GM19025 (cell line): ENCODE data around the gene BRPF1.
A peak's percentile ranks its signal among the peaks of the same experiment; 100 is the strongest.
"Not testable (repeated sequence)": the region's sequence is repeated elsewhere in the genome, so short reads cannot be mapped to it uniquely, and the experiment has no call there.

Source experiments
- ATAC-seq: cut with Tn5 transposase; IDR thresholded peaks from one replicate; pipeline ENCODE4 v1.9.1; 2021; ENCODE audit warnings: mild to moderate bottlenecking, low read depth, moderate library complexity; ENCODE audit not compliant: unreplicated experiment

Gene BRPF1

DNA sequence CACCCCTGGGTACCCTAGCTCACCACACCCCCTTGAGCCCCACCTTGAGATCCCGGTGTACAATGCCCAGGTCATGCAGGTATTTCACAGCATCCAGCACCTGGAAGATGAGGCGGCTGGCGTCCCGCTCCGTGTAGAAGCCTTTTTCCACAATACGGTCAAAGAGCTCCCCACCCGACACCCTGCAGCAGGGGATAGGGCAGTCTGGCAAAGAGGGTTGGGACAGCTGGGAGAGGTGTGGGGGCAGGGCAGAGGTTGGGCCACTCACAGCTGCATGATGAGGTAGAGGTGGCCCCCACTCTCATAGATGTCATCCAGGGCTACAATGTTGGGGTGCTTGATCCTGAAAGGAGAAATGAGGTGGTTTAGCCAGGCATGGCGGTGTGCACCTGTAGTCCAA, 31.3 kb downstream of the BRPF1 start:
- ATAC-seq, result no peak

DNA sequence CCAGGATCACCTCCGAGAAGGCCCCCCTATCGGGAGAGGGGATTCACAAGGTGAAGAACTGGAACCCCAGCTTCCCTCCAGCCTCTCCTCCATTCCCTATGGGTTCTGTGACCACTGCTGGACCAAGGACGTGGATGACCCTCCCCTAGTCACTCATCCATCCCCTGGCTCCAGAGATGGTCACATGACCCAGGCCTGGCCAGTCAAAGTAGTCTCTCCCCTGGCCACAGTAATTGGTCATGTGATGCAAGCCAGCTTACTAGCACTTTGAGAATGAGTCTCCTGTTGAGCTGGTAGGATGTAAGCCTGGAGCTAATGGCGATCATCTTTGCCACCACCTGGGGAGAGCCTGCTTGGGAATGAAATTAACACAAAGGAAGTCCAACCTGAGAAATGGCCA, 34.3 kb downstream of the BRPF1 start:
- ATAC-seq, result no peak

DNA sequence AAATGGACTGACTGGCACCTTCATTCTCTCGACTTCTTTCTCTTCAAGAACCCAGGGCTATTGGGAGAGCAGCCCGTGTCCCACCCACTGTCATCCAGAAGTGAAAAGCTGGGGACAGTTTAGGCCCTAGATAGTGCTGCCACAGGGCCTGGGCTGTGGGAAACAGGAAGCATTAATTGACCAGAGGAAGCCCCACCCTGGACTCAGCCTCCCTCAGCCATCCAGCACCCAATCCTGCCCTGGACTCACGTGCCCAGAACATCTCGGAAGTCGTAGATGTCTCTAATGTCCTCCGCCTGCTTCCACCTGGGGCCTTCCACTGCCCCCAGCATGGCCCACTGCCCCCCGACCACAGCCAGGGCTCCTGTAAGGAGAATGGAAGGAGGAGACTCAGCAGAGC, 35.9 kb downstream of the BRPF1 start:
- ATAC-seq, result no peak

DNA sequence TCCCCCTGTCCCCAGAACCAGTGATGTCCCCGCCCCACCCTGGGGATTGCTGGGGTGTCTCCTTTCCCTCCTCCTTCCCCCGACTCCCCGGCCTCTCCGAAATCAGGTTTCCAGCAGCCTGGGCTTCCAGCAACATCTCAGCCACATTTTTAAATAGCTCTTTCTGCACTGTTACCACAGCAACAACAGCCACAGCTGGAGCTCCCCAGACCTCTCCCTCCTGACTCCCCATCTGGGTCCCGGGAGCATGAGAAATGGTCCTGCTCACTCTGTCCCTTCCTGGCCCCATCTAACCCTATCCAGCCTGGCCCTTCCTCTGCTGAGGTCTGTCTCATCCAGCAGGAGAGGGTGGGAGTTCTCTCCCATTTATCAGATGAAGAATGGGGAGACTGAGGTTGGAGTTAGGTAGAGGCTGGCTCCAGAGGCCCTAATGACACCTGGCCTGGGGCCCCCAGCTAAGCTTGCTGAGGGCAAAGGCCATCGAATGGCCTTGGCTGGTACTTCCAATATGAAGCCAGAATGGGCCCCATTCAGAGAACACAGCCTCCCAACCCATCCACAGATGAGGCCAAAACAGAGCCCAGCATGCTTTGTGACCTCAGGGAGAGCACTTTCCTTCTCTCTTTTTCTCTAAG, 36.7 kb downstream of the BRPF1 start:
- ATAC-seq, result no peak

DNA sequence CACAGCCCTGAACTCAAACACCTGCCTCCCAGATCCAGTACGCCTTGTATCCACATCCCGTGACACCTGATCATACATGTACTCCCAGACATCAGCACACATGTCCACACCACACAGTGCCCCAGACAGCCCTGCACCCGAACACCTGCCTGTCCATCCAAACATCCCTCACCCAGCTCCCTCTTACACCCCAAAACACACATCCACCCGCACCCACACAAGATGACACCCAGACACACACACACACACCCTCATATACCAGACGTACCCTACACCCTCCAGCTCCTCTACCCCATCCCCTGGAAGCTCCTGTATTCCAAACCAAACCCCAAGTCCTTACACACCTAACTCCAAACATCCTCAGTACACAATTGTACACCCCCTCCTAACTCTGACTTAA, 37.5 kb downstream of the BRPF1 start:
- ATAC-seq, result no peak

DNA sequence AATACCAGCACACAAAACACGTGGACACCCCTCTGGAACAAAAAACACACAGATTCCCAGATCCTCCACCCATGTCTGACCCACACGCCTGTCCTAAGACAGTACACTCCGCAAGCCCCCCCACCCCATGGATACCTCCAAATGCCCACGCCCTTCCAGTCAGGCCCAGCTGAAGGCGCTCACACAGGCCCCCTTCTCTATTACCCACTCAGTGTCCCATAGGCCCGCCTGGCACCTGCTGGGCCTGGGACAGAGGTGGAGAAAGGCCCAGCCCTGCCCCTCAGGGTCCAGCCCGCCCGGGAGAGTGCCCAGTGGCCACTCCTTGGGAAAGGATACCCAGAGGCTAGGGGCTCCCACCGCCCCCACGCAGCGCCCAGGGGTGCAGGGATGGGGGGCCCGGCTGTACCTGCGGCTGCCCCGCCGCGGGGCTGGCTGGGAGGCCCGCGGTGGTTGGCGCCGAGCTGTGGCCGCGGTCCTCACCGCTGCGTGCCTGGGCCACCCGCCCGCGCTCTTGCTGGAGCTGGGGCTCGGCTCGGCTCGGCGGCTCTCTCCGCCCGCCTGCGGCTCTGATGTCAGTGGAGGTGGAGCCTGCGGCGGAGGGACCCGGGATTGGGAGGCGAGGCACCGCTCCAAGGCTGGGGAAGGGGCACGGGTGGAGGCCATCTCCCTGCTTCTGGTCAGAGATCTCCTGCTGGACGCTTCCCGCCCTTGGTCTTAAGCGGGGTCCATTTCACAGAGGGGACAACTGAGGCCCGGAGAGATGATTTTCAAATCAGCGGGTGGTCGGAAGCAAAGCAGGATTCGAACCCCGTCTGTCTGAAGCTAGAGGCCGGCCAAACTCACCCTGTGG, 38.1 kb downstream of the BRPF1 start, which contains the start of gene CAMK1:
Gene CAMK1, minus strand, starts transcription at position 522 of the 850 bp plus-strand sequence. CDS start 2,198 bp downstream, outside the sequence.
- ATAC-seq, result peak; percentile 73

DNA sequence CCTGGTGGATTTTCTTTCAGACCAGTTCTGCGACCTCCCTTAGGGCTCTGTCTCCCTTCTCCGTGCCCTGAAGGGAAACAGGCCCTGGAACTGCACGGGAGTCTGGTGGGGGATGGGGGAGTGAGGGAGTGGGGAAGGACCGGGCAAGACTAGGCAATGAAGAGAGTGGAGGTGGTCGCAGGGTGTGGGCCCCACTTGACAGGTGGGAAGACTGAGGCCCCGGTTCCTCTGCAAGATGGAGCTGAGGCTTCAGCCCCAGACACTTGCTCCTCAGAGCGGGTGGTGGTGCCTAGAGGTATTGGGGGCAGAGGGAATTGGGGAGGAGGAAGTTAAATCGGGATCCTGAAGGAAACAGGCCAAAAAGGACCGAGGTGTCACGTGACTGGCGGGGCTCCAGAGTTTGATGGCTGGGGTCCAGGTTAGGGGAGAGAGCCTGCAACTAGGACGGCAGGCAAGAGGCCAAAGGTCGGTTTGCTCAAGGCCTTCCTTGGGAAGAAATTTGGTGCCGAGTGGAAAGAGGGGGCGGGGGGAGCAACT, 38.8 kb downstream of the BRPF1 start:
- no peak for ATAC-seq

DNA sequence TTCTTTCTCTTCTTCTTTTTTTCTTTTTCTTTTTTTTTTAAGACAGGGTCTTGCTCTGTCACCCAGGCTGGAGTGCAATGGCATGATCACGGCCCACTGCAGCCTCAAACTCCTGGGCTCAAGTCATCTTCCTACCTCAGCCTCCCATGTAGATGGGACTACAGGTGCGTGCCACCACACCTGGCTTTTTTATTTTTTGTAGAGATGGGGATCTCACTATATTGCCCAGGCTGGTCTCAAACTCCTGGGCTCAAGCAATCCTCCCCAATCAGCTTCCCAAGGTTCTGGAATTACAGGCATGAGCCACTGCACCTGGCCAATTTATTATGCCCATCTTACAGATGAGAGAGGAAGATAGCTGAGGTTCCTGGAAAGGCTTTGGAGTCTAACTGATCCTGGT, 39.5 kb downstream of the BRPF1 start:
- ATAC-seq, result not testable (repeated sequence)

DNA sequence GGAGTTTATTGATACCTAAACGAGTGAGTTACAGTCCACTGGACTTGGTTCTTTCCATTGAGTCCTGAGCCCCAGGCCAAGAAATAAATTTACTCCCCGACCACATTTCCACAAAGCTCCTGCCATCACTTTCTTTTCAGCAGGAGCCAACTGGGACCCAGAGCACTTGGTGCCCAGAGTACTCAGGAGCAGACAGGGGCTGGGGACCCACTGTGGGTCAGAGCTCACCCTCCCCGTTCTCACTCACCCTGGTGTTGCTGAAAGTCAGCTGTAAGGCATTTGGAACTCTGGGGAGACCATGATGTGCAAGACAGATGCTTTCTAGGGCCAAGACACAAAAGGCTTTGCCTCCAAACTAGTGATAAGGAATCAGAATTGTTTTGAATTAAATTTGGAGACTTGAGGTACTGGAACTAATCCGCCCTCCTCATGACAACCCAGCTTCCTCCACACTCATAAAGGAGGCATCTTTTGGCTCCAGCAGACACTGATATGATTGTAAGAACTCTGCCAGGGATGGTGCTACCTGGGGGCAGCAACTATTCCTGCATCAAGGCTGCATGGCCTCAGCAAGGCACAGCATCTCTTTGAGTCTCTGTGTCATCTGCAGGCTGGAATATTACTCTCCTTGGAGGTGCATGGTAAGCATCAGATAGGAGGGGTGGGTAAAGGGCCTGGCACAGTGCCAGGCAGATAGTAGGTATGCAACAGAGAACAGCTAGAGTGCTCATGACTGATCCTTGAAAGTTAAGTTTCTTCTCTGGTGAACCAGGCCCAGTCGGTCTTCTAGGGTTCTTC, 45.6 kb downstream of the BRPF1 start:
- ATAC-seq, result no peak

DNA sequence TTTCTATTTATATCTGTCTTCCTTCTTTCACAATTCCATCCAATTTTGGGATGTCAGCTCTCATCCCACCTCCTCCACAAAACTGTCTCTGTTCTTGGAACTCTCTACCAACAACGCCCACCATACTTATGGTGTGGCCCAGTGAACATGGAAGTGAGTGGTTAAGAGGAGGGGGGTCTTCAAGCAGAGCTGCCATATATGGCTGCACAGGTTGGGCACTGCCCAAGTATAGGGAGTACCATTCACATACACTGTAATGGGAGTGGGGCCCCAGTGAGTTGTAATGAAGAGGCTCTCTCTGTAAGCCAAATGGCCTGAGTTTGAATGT, 46.1 kb downstream of the BRPF1 start:
- ATAC-seq, result no peak

DNA sequence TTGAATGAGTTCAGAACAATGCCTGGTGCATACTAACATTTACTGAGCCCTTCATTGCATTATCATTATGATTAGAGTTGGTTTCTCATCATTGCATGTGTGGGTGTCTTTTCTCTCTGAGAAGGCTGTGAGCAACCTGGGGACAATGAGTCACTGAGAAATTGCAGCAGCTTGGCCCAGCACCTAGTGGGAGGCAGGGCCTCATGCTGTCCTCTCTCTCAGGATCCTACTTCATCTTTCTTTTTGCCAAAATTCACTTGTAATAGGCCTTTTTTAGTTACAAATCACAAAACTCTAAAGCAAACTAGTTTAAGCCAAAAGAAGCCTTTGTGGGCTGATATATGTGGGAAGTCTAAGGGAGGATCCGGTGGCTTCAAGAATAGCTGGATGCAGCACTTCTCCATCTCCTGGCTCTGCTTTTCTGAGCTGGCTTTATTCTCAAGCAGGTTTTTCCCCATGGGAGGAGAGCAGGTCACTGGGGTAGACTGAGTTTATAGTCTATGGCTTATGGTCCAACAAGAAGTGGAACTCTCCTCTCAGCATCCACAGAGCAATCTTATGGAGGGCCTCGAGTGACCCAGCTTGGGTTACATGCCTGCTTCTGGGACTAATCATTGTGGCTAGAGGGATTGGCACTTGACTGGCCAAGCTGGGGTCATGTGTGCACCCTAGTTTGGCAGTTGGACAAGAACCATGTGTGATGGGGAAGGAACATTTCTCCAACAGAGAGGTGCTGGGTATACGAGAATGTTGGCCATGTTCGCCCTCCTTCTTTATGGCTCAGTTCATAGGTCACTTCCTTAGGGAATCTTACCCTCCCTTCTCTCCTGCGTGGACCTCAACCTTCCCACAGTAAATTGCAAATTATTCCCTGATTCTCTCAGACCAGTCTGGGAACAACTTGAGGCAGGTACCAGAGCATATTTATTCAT, 46.9 kb downstream of the BRPF1 start:
- ATAC-seq, result no peak

DNA sequence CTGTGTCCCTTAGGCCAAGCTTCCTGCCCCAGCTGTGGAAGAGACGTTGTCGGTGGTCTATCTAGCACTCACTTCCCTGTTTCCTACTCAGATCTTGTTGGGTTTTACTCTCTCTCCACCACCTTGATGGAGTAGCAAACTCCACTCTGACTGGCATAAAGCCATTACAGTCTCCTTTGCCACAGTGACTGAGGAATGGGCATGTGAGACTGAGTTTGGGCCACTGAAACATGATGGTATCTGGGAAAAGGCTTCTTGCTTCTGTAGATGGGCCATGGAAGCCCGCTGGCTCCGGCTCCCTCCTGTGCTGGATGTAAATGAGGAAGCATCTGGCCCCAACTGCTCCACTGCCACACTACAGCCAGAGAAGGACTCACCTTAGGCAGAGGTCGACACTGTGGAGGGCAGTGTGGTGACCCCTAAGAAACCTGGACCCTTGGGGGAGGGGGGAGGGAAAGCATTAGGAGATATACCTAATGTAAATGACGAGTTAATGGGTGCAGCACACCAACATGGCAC, 47.6 kb downstream of the BRPF1 start:
- ATAC-seq, result no peak

DNA sequence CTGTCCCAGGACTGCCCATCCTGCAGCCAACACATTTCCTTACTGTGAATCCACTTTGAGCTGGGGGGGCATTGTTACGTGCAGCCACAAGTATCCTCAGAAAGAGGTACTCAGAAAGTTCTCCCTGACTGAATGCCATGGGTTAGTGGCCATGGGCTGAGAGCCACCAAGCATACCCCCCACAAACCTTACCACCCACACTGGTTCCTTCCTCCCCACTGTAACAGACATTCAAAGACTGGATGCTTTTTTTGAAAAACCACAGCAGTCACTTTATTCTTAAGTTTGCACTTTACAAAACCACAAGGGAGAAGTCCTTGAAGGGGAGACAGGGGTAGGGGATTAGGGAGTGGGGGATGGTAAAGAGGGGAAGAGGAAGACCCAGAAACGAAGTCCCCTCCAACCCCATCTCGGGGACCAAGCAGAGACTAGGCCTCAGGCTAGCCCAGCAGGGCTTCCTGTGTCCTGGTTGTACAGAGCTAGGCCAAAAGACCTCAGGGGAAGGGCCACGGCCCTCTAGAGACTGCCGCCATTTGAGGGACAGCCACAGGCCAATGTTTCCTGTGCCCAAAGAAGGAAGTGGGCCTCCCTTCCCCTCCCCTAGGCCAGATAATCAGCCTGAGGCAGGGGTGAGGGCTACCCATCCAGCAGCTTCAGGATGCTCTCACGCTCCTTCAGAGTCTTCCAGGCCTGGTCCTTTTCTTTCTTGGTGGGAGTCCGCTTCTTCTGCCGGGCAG, 48.4 kb downstream of the BRPF1 start:
- peak; percentile 58 for ATAC-seq

DNA sequence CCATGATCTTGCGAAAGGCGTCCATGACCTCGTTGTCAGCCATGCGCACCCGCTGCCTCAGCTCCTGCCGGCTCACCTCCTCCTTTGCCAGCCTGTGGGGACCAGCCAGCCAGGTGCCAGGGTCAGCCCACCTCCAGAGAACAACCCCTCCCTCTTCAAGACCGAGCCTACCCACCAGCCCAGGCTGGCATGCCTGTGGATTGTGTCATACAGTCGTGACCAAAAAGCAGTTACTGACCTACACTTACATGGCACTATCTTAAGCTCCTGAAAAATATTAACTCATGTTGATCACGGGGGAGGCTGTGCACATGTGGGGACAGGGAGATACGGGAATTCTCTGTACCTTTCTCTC, 48.9 kb downstream of the BRPF1 start:
- ATAC-seq, result no peak

DNA sequence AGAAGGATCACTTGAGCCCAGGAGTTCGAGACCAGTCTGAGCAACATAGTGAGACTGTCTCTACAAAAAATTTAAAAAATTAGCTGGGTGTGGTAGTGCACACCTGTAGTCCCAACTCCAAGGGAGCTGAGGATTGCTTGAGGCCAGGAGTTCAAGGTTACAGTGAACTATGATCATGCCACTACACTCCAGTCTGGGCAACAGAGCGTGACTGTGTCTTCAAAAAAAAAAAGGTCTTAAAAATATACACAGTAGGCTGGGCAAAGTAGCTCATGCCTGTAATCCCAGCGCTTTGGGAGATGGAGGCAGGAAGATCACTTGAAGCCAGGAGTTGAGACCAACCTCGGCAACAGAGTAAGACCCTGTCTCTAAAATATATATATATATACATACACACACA, 49.4 kb downstream of the BRPF1 start:
- ATAC-seq, result no peak

DNA sequence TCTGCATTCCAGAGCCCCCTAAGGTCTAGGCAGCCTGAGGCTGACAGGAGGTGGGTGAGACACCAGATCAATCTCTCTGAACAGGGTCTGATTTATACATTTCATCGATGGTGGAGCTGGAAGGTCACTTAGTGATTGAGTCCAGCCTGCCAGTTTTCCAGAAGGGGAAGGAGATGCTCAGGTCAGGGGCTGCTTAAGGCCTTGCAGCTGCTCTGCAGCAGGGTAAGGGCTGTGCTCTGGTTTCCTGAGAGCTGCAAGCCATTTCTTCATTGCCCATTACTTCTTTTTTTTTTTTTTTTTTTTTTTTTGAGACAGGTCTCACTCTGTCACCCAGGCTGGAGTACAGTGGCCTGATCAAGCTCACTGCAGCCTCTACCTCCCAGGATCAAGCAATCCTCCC, 50.0 kb downstream of the BRPF1 start:
- no peak for ATAC-seq

DNA sequence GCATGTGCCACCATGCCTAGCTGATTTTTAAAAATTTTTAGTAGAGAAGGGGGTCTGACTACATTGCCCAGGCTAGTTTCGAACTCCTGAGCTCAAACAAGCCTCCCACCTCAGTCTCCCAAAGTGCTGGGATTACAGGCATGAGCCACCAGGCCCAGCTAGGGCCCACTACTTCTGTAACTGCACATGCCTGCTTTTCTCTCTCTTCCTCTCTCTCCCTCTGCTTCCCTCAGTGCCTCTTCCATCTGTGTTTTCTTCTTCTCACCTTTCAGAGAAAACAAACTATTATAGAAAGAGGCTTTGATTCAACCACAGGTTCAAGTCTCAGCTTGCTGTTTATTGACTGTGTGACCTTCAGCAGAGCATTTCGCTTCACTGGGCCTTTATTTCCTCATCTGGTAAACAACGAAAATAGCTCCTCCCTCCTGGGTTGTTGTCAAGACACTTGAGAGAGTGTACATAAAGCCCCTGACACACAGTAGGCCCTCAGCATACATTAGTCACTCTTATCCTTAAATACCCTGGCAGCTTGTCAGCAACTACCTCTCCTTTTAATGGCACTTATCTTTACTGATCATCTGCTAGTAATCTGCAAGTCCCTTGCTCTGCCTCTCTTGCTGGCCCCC, 50.6 kb downstream of the BRPF1 start:
- ATAC-seq, result no peak

DNA sequence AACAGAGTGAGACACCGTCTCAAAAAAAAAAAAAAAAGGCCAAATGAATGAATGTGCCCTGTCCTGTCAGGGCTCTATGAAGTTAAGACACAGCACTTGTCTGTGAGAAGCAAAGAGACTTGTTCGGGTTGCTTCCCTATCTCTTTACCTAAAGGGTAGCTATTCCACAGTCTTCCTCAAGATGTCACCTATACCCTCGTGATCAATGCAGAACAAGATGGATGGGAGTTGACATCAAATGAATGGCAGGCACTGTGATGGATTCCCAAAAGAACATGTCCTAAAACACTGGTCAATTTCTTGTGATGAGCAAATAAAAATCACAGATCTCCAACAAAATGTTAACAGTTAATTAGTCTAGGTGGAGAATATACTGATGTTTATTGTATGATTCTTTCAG, 51.2 kb downstream of the BRPF1 start:
- no peak for ATAC-seq

DNA sequence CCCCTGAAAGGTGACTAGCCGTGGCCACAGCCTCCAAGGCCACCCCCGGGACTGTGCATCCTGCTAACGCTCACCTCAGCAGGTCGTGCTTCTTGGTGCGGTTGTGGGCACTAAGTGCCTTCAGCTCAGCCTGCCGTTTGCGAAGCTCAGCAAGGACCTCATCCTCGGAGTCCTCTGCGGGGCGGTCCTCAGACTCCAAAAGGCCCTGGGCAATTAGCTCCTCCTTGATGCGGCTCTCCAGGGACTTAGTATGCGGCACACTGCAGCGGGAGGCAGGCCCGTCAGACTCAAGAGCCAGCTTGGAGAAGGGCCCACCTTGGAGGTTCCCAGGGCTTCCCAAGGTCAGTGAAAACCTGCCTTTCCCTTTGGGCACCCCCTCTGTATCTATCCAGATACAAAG, 52.4 kb downstream of the BRPF1 start:
- no peak for ATAC-seq
